GM19438 (cell line): Measurements from ENCODE around the gene TRIM17.

Experiments used
- ATAC-seq: cut with Tn5 transposase; IDR thresholded peaks from one replicate; pipeline ENCODE4 v1.9.1; 2021; ENCODE audit warnings: low read depth; ENCODE audit not compliant: unreplicated experiment

The TRIM17 gene

GRCh38 chr1:228416217-228416933 lies at the start of gene TRIM17:
Gene TRIM17, minus strand, starts transcription at chr1:228416861. Its CDS starts 1,789 bp downstream, at chr1:228415072.
- no peak for ATAC-seq

GRCh38 chr1:228465571-228466146 lies 49.0 kb upstream of the TRIM17 start:
- no peak for ATAC-seq

GRCh38 chr1:228465141-228465540 lies 48.5 kb upstream of the TRIM17 start:
- ATAC-seq = no peak

GRCh38 chr1:228464487-228464983 lies 47.9 kb upstream of the TRIM17 start:
- peak; percentile 67 for ATAC-seq

- ATAC-seq = peak; percentile 42
Measured at GRCh38 chr1:228463559-228464455, 47.1 kb upstream of the TRIM17 start.

GRCh38 chr1:228463009-228463558 lies 46.4 kb upstream of the TRIM17 start:
- no peak for ATAC-seq

GRCh38 chr1:228462560-228462959 lies 45.9 kb upstream of the TRIM17 start:
- no peak for ATAC-seq

GRCh38 chr1:228460821-228461220 lies 44.2 kb upstream of the TRIM17 start:
- no peak for ATAC-seq

GRCh38 chr1:228459091-228459993 lies 42.7 kb upstream of the TRIM17 start:
- no peak for ATAC-seq

GRCh38 chr1:228457396-228458176 lies 40.9 kb upstream of the TRIM17 start:
- peak; percentile 84 for ATAC-seq

GRCh38 chr1:228457017-228457395 lies 40.3 kb upstream of the TRIM17 start:
- peak; percentile 7 for ATAC-seq

- no peak for ATAC-seq
Measured at GRCh38 chr1:228456252-228457016, 39.8 kb upstream of the TRIM17 start.

GRCh38 chr1:228455715-228456114 lies 39.1 kb upstream of the TRIM17 start:
- no peak for ATAC-seq

GRCh38 chr1:228454238-228454637 lies 37.6 kb upstream of the TRIM17 start:
- no peak for ATAC-seq

GRCh38 chr1:228453614-228454013 lies 37.0 kb upstream of the TRIM17 start:
- no peak for ATAC-seq

- ATAC-seq = no peak
Measured at GRCh38 chr1:228453022-228453560, 36.4 kb upstream of the TRIM17 start.

GRCh38 chr1:228452194-228453021 lies 35.7 kb upstream of the TRIM17 start:
- ATAC-seq = no peak
